ENCODE measurements around the gene MTERF4. TPM values are rescaled to one million over a fixed set of nuclear protein-coding genes. Genes with fewer than 3 reads are reported as not detected.
"Not testable (repeated sequence)": the region's sequence is repeated elsewhere in the genome, so short reads cannot be mapped to it uniquely, and the experiment has no call there.

MTERF4 gene
- total RNA-seq, 5 donors from 2014 or later (not counting 1 experiment from before 2014, with no cell fraction given): 78.7 to 171 (median 109) TPM

- DNase-seq; H3K27ac ChIP-seq (ENCODE audit: low read length); H3K27me3 Mint-ChIP-seq; H3K9me3 ChIP-seq; ATAC-seq (replicated peaks in 1 of 4); H3K9me3 Mint-ChIP-seq; H3K4me3 Mint-ChIP-seq; H3K4me3 ChIP-seq (ENCODE audit: control insufficient read depth in 1 of 2, extremely low read depth in 1 of 2, low read length in 1 of 2); POLR2A ChIA-PET; H3K27me3 ChIP-seq (replicated peaks in 1 of 2; ENCODE audit: control insufficient read depth in 2 of 2, extremely low read depth in 1 of 2, insufficient read depth in 2 of 2, low read length in 1 of 2): not testable (repeated sequence)
- H3K4me1 Mint-ChIP-seq: peaks cover 58 to 75% (median 68%) of the 10 kb centered on the region in 3 donors
- CTCF ChIA-PET: interaction anchor here in 1 of 2 donors (0.5 kb wide), 1 partner anchor 535 kb away, joined by 3 read pairs; no protein-coding TSS in a partner anchor
- WGBS (ENCODE audit: insufficient coverage): 82% methylated on average over 3 of the region's 10 CpGs
- H3K27ac Mint-ChIP-seq: peak overlapping the region in 1 of 2 donors; percentile 73
- Histone ChIP-seq H3K36me3 (ENCODE audit: control insufficient read depth in 2 of 2, extremely low read depth in 1 of 2, insufficient read depth in 1 of 2, low read length in 1 of 2) (peaks cover 13 to 92% of the 10 kb centered on the region in 2 donors), H3K4me1 (ENCODE audit: control insufficient read depth in 1 of 2, extremely low read depth in 1 of 2, insufficient read depth in 2 of 2, low read length in 2 of 2) (peaks cover 37 to 43% of the 10 kb centered on the region in 2 experiments)
- peaks cover 56% of the 10 kb centered on the region for H3K36me3 Mint-ChIP-seq
Measured at GRCh38 chr2:241093133-241093781, 8.8 kb downstream of the MTERF4 start.

GRCh38 chr2:241092677-241093076 lies 9.4 kb downstream of the MTERF4 start:
- H3K4me1 ChIP-seq (ENCODE audit: control insufficient read depth in 1 of 2, extremely low read depth in 1 of 2, insufficient read depth in 2 of 2, low read length in 2 of 2): peaks cover 31 to 43% of the 10 kb centered on the region in 2 experiments
- H3K36me3 ChIP-seq (ENCODE audit: control insufficient read depth in 2 of 2, extremely low read depth in 1 of 2, insufficient read depth in 1 of 2, low read length in 1 of 2): peaks cover 19 to 93% of the 10 kb centered on the region in 2 donors
- no peak for ATAC-seq (replicated peaks in 1 of 4)
- H3K27me3 ChIP-seq (replicated peaks in 1 of 2; ENCODE audit: control insufficient read depth in 2 of 2, extremely low read depth in 1 of 2, insufficient read depth in 2 of 2, low read length in 1 of 2): no peaks in the 10 kb centered on the region
- H3K36me3 Mint-ChIP-seq: peaks cover 59% of the 10 kb centered on the region
- no peaks in the 10 kb centered on the region for H3K9me3 ChIP-seq
- 76% methylated on average over 2 of the region's 8 CpGs for WGBS (ENCODE audit: insufficient coverage)
- no peak overlapping the region for H3K4me3 ChIP-seq (ENCODE audit: control insufficient read depth in 1 of 2, extremely low read depth in 1 of 2, low read length in 1 of 2)
- ChIA-PET CTCF (interaction anchor here in 1 of 2 donors (0.5 kb wide), 1 partner anchor 536 kb away, joined by 3 read pairs; no protein-coding TSS in a partner anchor), POLR2A (no interaction called here)
- DNase-seq: no peak
- H3K27me3 Mint-ChIP-seq: no peaks in the 10 kb centered on the region
- H3K4me1 Mint-ChIP-seq: peaks cover 52 to 72% (median 67%) of the 10 kb centered on the region in 3 donors
- no peak overlapping the region for H3K4me3 Mint-ChIP-seq
- no peak overlapping the region for H3K27ac ChIP-seq (ENCODE audit: low read length)
- H3K9me3 Mint-ChIP-seq: no peaks in the 10 kb centered on the region
- peak overlapping the region in 1 of 2 donors; percentile 73 for H3K27ac Mint-ChIP-seq

DNA sequence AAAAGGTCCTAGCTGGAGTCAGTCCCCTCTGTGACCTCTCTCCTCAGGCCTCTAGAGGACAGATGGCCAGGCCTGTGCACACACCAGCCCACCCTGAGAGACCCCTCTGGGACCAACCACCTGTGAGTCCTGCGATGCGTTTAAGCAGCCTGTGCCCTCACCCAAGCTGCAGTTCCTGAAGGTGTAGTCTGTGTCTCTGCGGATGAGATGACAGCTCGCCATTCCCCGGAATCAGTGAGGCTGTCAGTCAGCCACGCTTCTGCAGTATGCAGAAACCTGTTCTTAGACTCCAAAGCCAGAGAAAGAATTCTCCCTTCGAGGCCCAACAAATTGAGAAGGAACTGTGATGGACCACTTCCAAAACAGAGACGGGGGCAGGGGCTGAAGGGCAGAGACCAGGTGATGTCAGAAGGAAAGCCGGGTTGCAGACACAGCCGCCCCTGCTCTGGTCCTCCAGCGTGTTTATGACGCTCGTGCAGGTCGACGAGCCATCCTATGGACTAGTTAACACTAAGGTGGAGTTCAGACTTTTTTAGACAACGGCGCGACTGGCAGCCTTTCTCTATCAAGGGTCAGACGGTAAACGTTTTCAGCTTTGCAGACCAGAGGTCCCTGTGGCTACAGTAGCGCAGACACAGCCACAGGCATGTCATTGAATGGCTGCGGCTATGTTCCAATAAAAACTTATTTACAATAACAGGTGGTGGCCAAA lies 10.2 kb downstream of the MTERF4 start:
- ATAC-seq (replicated peaks in 1 of 4): no peak
- H3K27ac ChIP-seq (ENCODE audit: low read length): no peak overlapping the region
- peaks cover 22 to 93% of the 10 kb centered on the region in 2 donors for H3K36me3 ChIP-seq (ENCODE audit: control insufficient read depth in 2 of 2, extremely low read depth in 1 of 2, insufficient read depth in 1 of 2, low read length in 1 of 2)
- peak overlapping the region in 1 of 2 donors; percentile 64 for H3K27ac Mint-ChIP-seq
- WGBS (ENCODE audit: insufficient coverage): 96% methylated on average over 22 of the region's 22 CpGs
- no peaks in the 10 kb centered on the region for H3K27me3 Mint-ChIP-seq
- DNase-seq: no peak
- H3K4me3 Mint-ChIP-seq: no peak overlapping the region
- H3K4me1 Mint-ChIP-seq: peaks cover 44 to 64% (median 59%) of the 10 kb centered on the region in 3 donors
- no peaks in the 10 kb centered on the region for H3K27me3 ChIP-seq (replicated peaks in 1 of 2; ENCODE audit: control insufficient read depth in 2 of 2, extremely low read depth in 1 of 2, insufficient read depth in 2 of 2, low read length in 1 of 2)
- no peaks in the 10 kb centered on the region for H3K9me3 ChIP-seq
- H3K9me3 Mint-ChIP-seq: no peaks in the 10 kb centered on the region
- H3K36me3 Mint-ChIP-seq: peaks cover 58% of the 10 kb centered on the region
- POLR2A ChIA-PET: no interaction called here
- H3K4me1 ChIP-seq (ENCODE audit: control insufficient read depth in 1 of 2, extremely low read depth in 1 of 2, insufficient read depth in 2 of 2, low read length in 2 of 2): peaks cover 27 to 40% of the 10 kb centered on the region in 2 experiments
- no peak overlapping the region for H3K4me3 ChIP-seq (ENCODE audit: control insufficient read depth in 1 of 2, extremely low read depth in 1 of 2, low read length in 1 of 2)
- CTCF ChIA-PET: no interaction called here

DNA sequence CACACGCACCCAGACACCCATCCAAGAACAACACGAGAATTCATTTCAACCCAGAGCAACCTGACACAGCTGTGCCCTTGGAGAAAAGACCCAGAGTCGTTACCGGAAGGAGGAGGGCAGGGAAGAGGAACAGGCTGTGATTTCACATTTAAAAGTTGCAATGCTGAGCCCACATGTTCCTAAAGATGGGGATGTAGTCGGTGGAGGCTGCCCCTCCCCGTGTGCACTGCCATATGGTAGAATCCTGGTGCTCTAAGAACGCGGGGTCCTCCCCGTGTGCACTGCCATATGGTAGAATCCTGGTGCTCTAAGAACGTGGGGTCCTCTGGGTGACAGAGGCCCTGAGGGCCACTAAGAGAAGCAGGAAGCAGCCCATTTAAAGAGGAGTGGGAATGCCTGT lies 10.9 kb downstream of the MTERF4 start:
- H3K4me1 ChIP-seq (ENCODE audit: control insufficient read depth in 1 of 2, extremely low read depth in 1 of 2, insufficient read depth in 2 of 2, low read length in 2 of 2): peaks cover 23 to 37% of the 10 kb centered on the region in 2 experiments
- H3K27ac ChIP-seq (ENCODE audit: low read length): no peak overlapping the region
- H3K9me3 ChIP-seq: no peaks in the 10 kb centered on the region
- ChIA-PET POLR2A (no interaction called here), CTCF (no interaction called here)
- Mint-ChIP-seq H3K9me3 (no peaks in the 10 kb centered on the region), H3K27me3 (no peaks in the 10 kb centered on the region), H3K27ac (peak overlapping the region; percentile 68 to 69), H3K4me1 (peaks cover 37 to 57% (median 52%) of the 10 kb centered on the region in 3 donors), H3K36me3 (peaks cover 60% of the 10 kb centered on the region), H3K4me3 (no peak overlapping the region)
- peaks cover 22 to 93% of the 10 kb centered on the region in 2 donors for H3K36me3 ChIP-seq (ENCODE audit: control insufficient read depth in 2 of 2, extremely low read depth in 1 of 2, insufficient read depth in 1 of 2, low read length in 1 of 2)
- peak in 1 of 35 experiments; percentile 8 for DNase-seq
- H3K4me3 ChIP-seq (ENCODE audit: control insufficient read depth in 1 of 2, extremely low read depth in 1 of 2, low read length in 1 of 2): no peak overlapping the region
- no peaks in the 10 kb centered on the region for H3K27me3 ChIP-seq (replicated peaks in 1 of 2; ENCODE audit: control insufficient read depth in 2 of 2, extremely low read depth in 1 of 2, insufficient read depth in 2 of 2, low read length in 1 of 2)
- WGBS (ENCODE audit: insufficient coverage): 94% methylated on average over 7 of the region's 10 CpGs
- no peak for ATAC-seq (replicated peaks in 1 of 4)

DNA sequence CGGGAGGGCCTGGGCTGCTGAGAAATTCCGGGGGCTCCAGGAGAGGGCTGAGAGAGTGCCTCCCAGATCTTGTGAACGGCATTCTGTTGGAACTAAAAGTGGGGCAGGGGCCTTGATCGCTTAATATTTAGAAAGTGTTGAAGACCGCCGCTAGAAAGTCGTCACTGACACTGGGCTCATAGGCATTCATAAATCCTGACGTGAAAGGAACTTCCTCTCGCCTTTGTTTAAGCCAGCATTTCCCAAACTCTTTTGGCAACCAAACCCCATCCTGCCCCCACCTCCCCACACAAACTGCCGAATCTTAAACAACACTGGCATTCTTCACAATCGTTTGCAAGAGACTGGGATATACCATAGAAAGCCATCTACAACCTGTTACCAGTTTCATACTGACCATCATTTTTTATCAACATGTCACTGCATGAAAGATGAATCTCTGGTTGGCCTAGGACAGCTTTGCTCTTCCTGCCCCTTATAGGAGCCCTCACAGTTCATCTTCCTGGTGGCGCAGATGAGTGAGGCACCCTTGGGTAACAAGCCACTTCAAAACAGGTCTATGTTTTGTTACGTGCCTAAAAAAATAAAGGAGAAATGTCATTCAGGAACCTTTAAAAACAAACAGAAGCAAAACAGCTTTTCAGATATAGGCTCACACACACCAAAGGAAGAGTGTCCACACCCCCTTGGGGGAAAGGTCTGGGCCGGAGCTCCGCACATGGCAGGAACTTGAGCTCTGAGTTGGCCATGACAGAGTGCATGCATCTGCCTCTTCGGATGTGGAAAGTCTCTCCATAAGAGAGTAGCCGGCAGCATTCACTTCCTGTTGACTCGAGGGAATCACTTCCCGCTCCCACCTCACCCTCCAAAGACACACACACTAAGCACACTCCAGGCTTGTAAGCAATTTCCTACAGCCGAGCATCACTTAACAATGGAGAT lies 13.0 kb downstream of the MTERF4 start:
- peak; percentile 39 to 72 (median 60) for ATAC-seq (replicated peaks in 1 of 4)
- Histone ChIP-seq H3K36me3 (ENCODE audit: control insufficient read depth in 2 of 2, extremely low read depth in 1 of 2, insufficient read depth in 1 of 2, low read length in 1 of 2) (peaks cover 22 to 78% of the 10 kb centered on the region in 2 donors), H3K9me3 (no peaks in the 10 kb centered on the region), H3K4me3 (ENCODE audit: control insufficient read depth in 1 of 2, extremely low read depth in 1 of 2, low read length in 1 of 2) (no peak overlapping the region), H3K27me3 (replicated peaks in 1 of 2; ENCODE audit: control insufficient read depth in 2 of 2, extremely low read depth in 1 of 2, insufficient read depth in 2 of 2, low read length in 1 of 2) (no peaks in the 10 kb centered on the region), H3K4me1 (ENCODE audit: control insufficient read depth in 1 of 2, extremely low read depth in 1 of 2, insufficient read depth in 2 of 2, low read length in 2 of 2) (peaks cover 9 to 16% of the 10 kb centered on the region in 2 experiments), H3K27ac (ENCODE audit: low read length) (no peak overlapping the region)
- peaks cover 3 to 6% (median 6%) of the 10 kb centered on the region in 3 donors for H3K9me3 Mint-ChIP-seq
- H3K4me1 Mint-ChIP-seq: peaks cover 20 to 38% (median 33%) of the 10 kb centered on the region in 3 donors
- peak overlapping the region; percentile 39 to 80 for H3K27ac Mint-ChIP-seq
- no peaks in the 10 kb centered on the region for H3K27me3 Mint-ChIP-seq
- CTCF ChIA-PET: interaction anchor here in 1 of 2 donors (0.6 kb wide), 1 partner anchor 16 kb away, joined by 4 read pairs; no protein-coding TSS in a partner anchor
- H3K4me3 Mint-ChIP-seq: no peak overlapping the region
- 86% methylated on average over 15 of the region's 20 CpGs for WGBS (ENCODE audit: insufficient coverage)
- POLR2A ChIA-PET: no interaction called here
- peaks cover 63% of the 10 kb centered on the region for H3K36me3 Mint-ChIP-seq
- DNase-seq: peak in 2 of 35 experiments; percentile 12 to 23

DNA sequence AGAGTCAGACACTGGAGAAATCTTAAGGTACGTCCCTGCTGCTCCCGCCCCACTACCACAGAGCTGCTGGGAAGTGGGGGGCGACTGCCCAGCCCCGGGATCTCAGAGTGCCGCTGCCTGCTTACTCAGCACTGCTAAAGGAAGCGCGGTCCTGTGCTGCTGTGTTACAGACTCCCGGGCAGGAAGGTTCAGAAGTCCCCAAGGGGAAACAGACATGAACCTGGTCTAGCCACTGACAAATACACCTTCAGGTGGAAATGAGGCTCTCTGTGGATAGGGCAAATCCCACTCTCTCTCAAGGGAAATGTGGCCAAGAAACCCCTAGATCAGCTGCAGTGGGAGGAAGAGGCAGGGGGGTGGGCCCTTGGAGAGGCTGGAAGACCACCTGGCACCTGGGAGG lies 13.7 kb downstream of the MTERF4 start:
- 78% methylated on average over 8 of the region's 8 CpGs for WGBS (ENCODE audit: insufficient coverage)
- DNase-seq: no peak
- Mint-ChIP-seq H3K4me3 (no peak overlapping the region), H3K36me3 (peaks cover 63% of the 10 kb centered on the region), H3K4me1 (peaks cover 21 to 34% (median 29%) of the 10 kb centered on the region in 3 donors), H3K9me3 (peaks cover 3 to 6% (median 6%) of the 10 kb centered on the region in 3 donors), H3K27me3 (no peaks in the 10 kb centered on the region), H3K27ac (peak overlapping the region in 1 of 2 donors; percentile 79)
- ChIA-PET CTCF (no interaction called here), POLR2A (no interaction called here)
- no peak for ATAC-seq (replicated peaks in 1 of 4)
- Histone ChIP-seq H3K4me3 (ENCODE audit: control insufficient read depth in 1 of 2, extremely low read depth in 1 of 2, low read length in 1 of 2) (no peak overlapping the region), H3K27ac (ENCODE audit: low read length) (no peak overlapping the region), H3K36me3 (ENCODE audit: control insufficient read depth in 2 of 2, extremely low read depth in 1 of 2, insufficient read depth in 1 of 2, low read length in 1 of 2) (peaks cover 22 to 71% of the 10 kb centered on the region in 2 donors), H3K9me3 (no peaks in the 10 kb centered on the region), H3K27me3 (replicated peaks in 1 of 2; ENCODE audit: control insufficient read depth in 2 of 2, extremely low read depth in 1 of 2, insufficient read depth in 2 of 2, low read length in 1 of 2) (no peaks in the 10 kb centered on the region), H3K4me1 (ENCODE audit: control insufficient read depth in 1 of 2, extremely low read depth in 1 of 2, insufficient read depth in 2 of 2, low read length in 2 of 2) (peaks cover 9 to 13% of the 10 kb centered on the region in 2 experiments)
